ENCODE results near the gene GRAP2.
A peak's percentile ranks its signal among the peaks of the same experiment; 100 is the strongest.
"Not testable (repeated sequence)": the region's sequence is repeated elsewhere in the genome, so short reads cannot be mapped to it uniquely, and the experiment has no call there.

GRAP2 gene

GRCh38 chr22:39946503-39947219 is 45.8 kb downstream of the GRAP2 start:
- no peak for DNase-seq

GRCh38 chr22:39947220-39948216 is 46.6 kb downstream of the GRAP2 start:
- no peak for DNase-seq

GRCh38 chr22:39949964-39950737 is 49.3 kb downstream of the GRAP2 start:
- no peak for DNase-seq

GRCh38 chr22:39951603-39952293 is 50.9 kb downstream of the GRAP2 start:
- not testable (repeated sequence) for DNase-seq

- DNase-seq, result no peak
These were observed 51.5 kb downstream of the GRAP2 start for GRCh38 chr22:39952347-39952746.

DNA sequence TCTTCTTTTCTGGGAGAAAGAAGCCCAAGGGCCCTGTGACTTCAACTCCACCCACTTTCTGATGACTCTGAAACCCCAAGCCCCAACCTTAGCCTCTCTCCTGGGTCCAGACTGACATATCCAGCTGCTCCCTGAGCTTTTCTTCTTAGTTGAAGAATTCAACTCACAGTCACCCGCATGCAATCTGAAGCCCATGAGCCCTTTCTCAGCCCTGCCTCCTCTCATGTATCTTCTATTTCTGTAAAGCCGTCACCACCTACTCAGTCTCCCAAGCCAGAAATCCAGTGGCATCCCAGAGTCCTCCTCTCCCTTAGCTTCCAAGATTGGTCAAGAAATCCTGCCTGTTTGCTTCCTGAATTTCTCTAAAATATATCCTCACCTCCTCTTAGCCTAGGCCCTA is 52.2 kb downstream of the GRAP2 start:
- DNase-seq, result no peak

DNA sequence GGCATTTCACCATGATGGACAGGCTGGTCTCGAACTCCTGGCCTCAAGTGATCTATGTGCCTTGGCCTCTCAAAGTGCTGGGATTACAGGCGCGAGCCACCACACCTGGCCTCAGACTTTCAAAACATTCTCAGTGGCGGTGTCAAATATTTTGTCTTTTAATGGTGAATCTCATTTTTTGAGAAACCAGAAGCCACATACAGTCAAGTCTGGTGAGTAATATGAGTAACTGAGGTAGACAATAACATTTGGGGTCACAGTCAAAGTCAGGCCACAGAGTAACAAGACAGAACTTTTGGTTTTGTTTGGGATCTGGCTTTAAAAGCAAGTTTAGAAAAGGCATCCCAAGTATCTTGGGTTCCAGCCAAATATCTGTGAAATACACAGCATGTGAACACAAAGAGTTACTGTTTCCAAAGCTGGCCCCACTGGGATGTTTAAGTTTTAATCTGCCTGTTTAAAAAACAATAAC is 53.7 kb downstream of the GRAP2 start:
- DNase-seq, result peak; percentile 89

GRCh38 chr22:39955675-39956074 is 54.8 kb downstream of the GRAP2 start:
- DNase-seq, result no peak

DNA sequence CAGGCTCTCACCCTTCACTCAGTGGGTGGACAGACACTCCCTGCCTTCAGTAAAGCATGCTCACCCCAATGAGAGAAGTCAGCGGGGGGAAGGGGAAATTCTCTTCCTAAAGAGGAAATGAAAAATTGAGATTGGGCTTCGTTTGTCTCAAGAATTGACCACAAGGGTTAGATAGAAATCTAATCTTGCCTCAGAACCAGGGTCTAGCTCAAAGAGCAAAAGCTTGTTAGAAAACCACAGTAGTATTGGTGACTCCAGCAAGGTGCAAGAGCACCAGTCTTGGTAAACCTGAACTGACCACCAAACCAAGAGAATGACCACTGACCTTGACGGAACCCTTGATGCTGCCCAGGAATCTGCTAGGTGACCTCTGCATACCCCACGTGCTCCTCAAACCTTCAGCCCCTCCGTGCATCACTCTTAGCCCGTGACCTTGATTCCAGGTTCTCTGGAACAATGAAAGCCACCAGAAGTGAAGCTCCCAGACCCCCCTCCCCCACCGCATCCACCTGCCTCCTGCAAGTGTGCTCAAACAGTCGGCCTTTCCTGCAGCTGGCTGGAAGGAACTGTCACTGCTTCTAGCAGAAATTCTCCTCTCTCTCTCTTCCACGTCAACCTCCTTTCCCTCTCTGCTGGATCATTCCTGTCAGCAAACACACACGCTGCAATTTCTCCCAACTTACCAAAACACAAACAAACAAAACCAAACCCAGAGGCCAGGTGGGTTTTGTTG is 56.2 kb downstream of the GRAP2 start:
- no peak for DNase-seq

GRCh38 chr22:39958009-39958711 is 57.3 kb downstream of the GRAP2 start:
- no peak for DNase-seq

DNA sequence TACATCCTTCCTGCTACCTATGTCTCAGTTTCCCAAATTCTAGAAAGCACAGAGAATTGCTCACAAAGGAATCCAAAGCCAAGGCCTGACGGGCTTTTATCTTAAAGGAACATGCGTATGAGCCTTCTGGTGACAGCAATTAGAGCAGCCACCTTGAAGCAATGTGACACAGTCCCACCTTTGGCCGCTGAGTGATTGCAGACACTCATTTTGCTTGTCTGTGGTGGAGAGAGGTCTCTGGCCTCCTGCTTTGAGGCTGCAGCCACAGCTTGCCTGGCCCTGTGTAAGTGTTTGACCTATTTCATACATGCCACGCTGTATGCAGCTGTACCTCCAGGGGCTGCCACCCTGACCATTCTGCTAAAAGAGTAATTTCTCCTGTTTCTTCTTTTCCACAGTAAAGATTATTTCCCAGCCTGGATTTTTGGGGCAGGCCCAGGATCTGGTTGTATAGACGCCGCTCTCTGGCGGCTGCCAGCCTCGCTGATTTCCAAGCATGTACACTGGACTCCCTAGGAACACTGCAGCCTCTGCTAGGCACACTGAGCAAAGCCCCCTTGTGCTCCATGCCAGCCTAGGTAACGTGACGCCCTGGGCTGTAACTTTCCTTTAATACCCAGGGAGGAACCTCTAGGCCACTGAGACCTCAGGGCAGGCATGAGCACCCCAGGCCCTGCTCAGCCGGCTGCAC is 58.2 kb downstream of the GRAP2 start:
- DNase-seq, result no peak

GRCh38 chr22:39959640-39960447 is 59.0 kb downstream of the GRAP2 start, which contains the start of gene TMA7B:
TMA7B (plus strand) TSS chr22:39960397; CDS start chr22:39964375, 3,978 bp downstream.
- DNase-seq, result peak; percentile 81

GRCh38 chr22:39960791-39961746 is 60.2 kb downstream of the GRAP2 start:
- peak; percentile 97 for DNase-seq

- peak; percentile 41 for DNase-seq
These were observed 61.2 kb downstream of the GRAP2 start for GRCh38 chr22:39962071-39962470.

DNA sequence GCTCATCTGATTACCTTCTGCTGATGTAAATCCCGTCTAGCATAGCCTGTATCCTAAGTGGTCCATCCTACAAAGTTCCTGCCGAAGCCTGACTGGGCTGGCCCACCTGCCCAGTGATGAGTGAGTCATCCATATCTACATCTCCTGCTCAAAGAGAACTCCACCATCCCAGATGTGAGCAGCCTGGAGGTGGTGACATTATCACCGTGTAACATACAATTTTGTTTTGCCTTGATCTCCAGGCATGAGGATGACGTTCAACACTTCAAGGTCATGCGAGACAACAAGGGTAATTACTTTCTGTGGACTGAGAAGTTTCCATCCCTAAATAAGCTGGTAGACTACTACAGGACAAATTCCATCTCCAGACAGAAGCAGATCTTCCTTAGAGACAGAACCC is 64.9 kb downstream of the GRAP2 start:
- no peak for DNase-seq

- peak; percentile 24 for DNase-seq
These were observed 65.6 kb downstream of the GRAP2 start for GRCh38 chr22:39966470-39966869.

- peak; percentile 46 for DNase-seq
These were observed 66.4 kb downstream of the GRAP2 start for GRCh38 chr22:39967103-39967829.

All from fibroblast of skin of right biceps (primary cell).